Measurements from ENCODE around the gene PCSK4.

Gene PCSK4

GRCh38 chr19:1513499-1514294 is 23.5 kb upstream of the PCSK4 start:
- Histone ChIP-seq H3K27me3 (ENCODE audit: insufficient read depth, low read depth) (peaks cover 49% of the 10 kb centered on the region), H3K27ac (no peak overlapping the region), H3K79me2 (ENCODE audit: insufficient read depth, low read depth) (no peaks in the 10 kb centered on the region), H3K36me3 (ENCODE audit: insufficient read depth) (no peaks in the 10 kb centered on the region), H2AFZ (ENCODE audit: low read depth) (0 out of 2 replicates have a peak overlapping the region, but pooled peaks have one; percentile 34), H4K20me1 (ENCODE audit: insufficient read depth) (no peaks in the 10 kb centered on the region), H3K9ac (no peak overlapping the region), H3K4me1 (ENCODE audit: low read depth, poor library complexity, severe bottlenecking) (peaks cover 6% of the 10 kb centered on the region), H3K4me3 (IDR thresholded peaks at IDR 0.05; ENCODE audit: insufficient read depth, low read depth, low read length) (no peak overlapping the region), H3K4me2 (no peak overlapping the region)
- TF ChIP-seq, protein P1, sequence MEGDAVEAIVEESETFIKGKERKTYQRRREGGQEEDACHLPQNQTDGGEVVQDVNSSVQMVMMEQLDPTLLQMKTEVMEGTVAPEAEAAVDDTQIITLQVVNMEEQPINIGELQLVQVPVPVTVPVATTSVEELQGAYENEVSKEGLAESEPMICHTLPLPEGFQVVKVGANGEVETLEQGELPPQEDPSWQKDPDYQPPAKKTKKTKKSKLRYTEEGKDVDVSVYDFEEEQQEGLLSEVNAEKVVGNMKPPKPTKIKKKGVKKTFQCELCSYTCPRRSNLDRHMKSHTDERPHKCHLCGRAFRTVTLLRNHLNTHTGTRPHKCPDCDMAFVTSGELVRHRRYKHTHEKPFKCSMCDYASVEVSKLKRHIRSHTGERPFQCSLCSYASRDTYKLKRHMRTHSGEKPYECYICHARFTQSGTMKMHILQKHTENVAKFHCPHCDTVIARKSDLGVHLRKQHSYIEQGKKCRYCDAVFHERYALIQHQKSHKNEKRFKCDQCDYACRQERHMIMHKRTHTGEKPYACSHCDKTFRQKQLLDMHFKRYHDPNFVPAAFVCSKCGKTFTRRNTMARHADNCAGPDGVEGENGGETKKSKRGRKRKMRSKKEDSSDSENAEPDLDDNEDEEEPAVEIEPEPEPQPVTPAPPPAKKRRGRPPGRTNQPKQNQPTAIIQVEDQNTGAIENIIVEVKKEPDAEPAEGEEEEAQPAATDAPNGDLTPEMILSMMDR (conservative IDR thresholded peaks at IDR 0.05; ENCODE audit: low read depth, low read length) = peak; percentile 74

- Histone ChIP-seq H3K27me3 (ENCODE audit: insufficient read depth, low read depth) (peaks cover 42% of the 10 kb centered on the region), H3K4me1 (ENCODE audit: low read depth, poor library complexity, severe bottlenecking) (peaks cover 6% of the 10 kb centered on the region), H3K79me2 (ENCODE audit: insufficient read depth, low read depth) (no peaks in the 10 kb centered on the region), H3K4me3 (IDR thresholded peaks at IDR 0.05; ENCODE audit: insufficient read depth, low read depth, low read length) (no peak within 1 kb of the TSS), H3K27ac (no peak within 1 kb of the TSS), H3K36me3 (ENCODE audit: insufficient read depth) (no peaks in the 10 kb centered on the region), H2AFZ (ENCODE audit: low read depth) (peak within 1 kb of the TSS; percentile 44; the same call in 1 of the 2 replicates), H4K20me1 (ENCODE audit: insufficient read depth) (no peaks in the 10 kb centered on the region), H3K9ac (no peak within 1 kb of the TSS), H3K4me2 (peak within 1 kb of the TSS; percentile 67)
- TF ChIP-seq, protein P1 (conservative IDR thresholded peaks at IDR 0.05; ENCODE audit: low read depth, low read length) = no peak
These were observed 22.7 kb upstream of the PCSK4 start, which contains the start of gene ADAMTSL5 for GRCh38 chr19:1512671-1513498. Gene ADAMTSL5, minus strand, starts transcription at chr19:1513019. Its CDS starts 2,076 bp downstream, at chr19:1510943.

DNA sequence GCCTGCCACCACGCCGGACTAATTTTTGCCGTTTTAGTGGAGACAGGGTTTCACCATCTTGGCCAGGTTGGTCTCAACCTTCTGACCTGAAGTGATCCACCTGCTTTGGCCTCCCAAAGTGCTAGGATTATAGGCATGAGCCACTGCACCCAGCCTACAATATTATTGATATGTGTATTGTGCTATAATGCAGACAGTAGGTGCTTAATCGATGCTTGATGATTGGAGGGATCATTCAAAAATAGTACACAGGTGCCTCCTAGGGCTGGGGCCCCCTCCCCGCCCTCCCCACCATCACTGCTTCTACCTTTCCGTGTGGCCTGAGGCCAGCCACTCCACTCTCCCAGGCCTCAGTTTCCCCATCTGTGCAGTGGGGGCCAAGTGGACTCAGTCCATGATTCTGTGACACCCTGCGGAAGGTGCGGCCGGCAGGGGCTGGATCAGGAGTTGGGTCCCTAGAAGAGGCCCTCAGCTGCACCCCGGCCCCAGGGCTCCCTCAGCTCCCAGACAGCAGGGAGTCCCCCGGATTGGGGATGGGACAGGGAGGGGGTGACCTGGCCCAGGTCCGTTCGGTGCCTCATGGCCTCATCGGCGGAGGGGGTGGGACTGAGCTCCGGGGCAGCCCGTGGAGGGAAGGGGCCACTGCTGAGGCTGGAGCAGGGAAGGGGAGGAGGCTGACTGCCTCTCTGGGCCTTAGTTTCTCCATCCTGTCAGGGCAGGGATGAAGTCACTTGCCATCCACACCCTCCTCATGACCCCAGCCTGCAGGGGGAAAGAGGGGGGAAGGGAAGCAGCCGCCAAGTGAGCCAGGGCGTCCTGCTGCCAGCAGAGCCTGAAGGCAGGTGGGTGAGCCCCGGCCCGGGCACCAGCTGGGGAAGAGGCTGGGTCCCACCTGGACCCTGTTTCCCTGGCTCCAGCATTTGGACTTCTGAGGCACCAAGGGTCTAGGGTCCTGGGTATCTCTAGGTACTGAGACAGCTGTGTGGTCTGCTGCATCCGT is 21.5 kb upstream of the PCSK4 start:
- Histone ChIP-seq H4K20me1 (ENCODE audit: insufficient read depth) (no peaks in the 10 kb centered on the region), H3K36me3 (ENCODE audit: insufficient read depth) (no peaks in the 10 kb centered on the region), H2AFZ (ENCODE audit: low read depth) (no peak overlapping the region), H3K27ac (no peak overlapping the region), H3K4me3 (IDR thresholded peaks at IDR 0.05; ENCODE audit: insufficient read depth, low read depth, low read length) (no peak overlapping the region), H3K4me1 (ENCODE audit: low read depth, poor library complexity, severe bottlenecking) (peaks cover 6% of the 10 kb centered on the region), H3K27me3 (ENCODE audit: insufficient read depth, low read depth) (peaks cover 44% of the 10 kb centered on the region), H3K79me2 (ENCODE audit: insufficient read depth, low read depth) (no peaks in the 10 kb centered on the region), H3K4me2 (peak overlapping the region; percentile 67; the same call in 1 of the 2 replicates), H3K9ac (no peak overlapping the region)
- TF ChIP-seq, protein P1 (conservative IDR thresholded peaks at IDR 0.05; ENCODE audit: low read depth, low read length) = no peak

GRCh38 chr19:1510807-1511206 is 20.7 kb upstream of the PCSK4 start:
- no peak overlapping the region for H3K27ac ChIP-seq
- no peaks in the 10 kb centered on the region for H3K79me2 ChIP-seq (ENCODE audit: insufficient read depth, low read depth)
- no peak overlapping the region for H2AFZ ChIP-seq (ENCODE audit: low read depth)
- no peaks in the 10 kb centered on the region for H4K20me1 ChIP-seq (ENCODE audit: insufficient read depth)
- no peak overlapping the region for H3K4me3 ChIP-seq (IDR thresholded peaks at IDR 0.05; ENCODE audit: insufficient read depth, low read depth, low read length)
- TF ChIP-seq, protein P1 (conservative IDR thresholded peaks at IDR 0.05; ENCODE audit: low read depth, low read length) = no peak
- H3K9ac ChIP-seq = no peak overlapping the region
- peaks cover 6% of the 10 kb centered on the region for H3K4me1 ChIP-seq (ENCODE audit: low read depth, poor library complexity, severe bottlenecking)
- no peaks in the 10 kb centered on the region for H3K36me3 ChIP-seq (ENCODE audit: insufficient read depth)
- no peak overlapping the region for H3K4me2 ChIP-seq
- peaks cover 50% of the 10 kb centered on the region for H3K27me3 ChIP-seq (ENCODE audit: insufficient read depth, low read depth)
